Psoas muscle (tissue), 8 donors: Measurements from ENCODE around the gene ANAPC10. TPM values are rescaled to one million over a fixed set of nuclear protein-coding genes. Genes with fewer than 3 reads are reported as not detected.

ENCODE experiments used
- ATAC-seq, 4 donors: fragments of 200-7000 bp; cut with Tn5 transposase; one replicate each; pipeline ENCODE4 v1.9.1; 2020; ENCODE audit warnings: moderate library complexity in 3 of 4, mild to moderate bottlenecking in 2 of 4
- DNase-seq, 2 donors: peaks; one replicate each; pipeline ENCODE4 v3.0.0-alpha.2; 2020
- H3K27ac ChIP-seq: fragments of 200-600 bp; one replicate; pipeline ENCODE4 v1.8.0; 2022
- H3K27me3 ChIP-seq, 3 donors: fragments of 200-600 bp in 1 of 3; one replicate each; pipeline versions ENCODE4 v1.6.1 to v1.8.0; 2013 to 2022; ENCODE audit warnings: low read length in 2 of 3, mild to moderate bottlenecking in 2 of 3, moderate library complexity in 1 of 3; ENCODE audit not compliant: insufficient read depth in 3 of 3
- H3K36me3 ChIP-seq, 2 donors: fragments of 200-600 bp in 1 of 2; one replicate each; pipeline versions ENCODE4 v1.6.1 to v1.8.0; 2013 to 2022; ENCODE audit warnings: low read depth in 1 of 2, mild to moderate bottlenecking in 1 of 2, moderate library complexity in 1 of 2; ENCODE audit not compliant: insufficient read depth in 1 of 2
- H3K4me1 ChIP-seq: fragments of 200-600 bp; one replicate; pipeline ENCODE4 v1.8.0; 2022
- H3K4me3 ChIP-seq: fragments of 200-600 bp; one replicate; pipeline ENCODE4 v1.8.0; 2022; ENCODE audit warnings: mild to moderate bottlenecking
- H3K9me3 ChIP-seq: fragments of 200-600 bp; one replicate; pipeline ENCODE4 v1.8.0; 2022
- WGBS, 3 donors: extraction: QIAGEN DNeasy Blood & Tissue Kit; methylation state at CpG; one replicate each; pipeline versions ENCODE4 v1.1.6 to v1.1.7; 2013; 5-methylcytosine and 5-hydroxymethylcytosine counted together
- intact Hi-C, 2 donors: fragments of 100-400 bp; cut with DNase I; formaldehyde crosslinking; loops; one replicate each; pipeline versions ENCODE4 v1.11.0 to v1.14.2; 2022
- polyA plus RNA-seq, 3 donors: library from polyadenylated mRNA; stranded (reverse); fragments of 200-250 nt; gene quantifications; one replicate each; pipeline ENCODE4 v1.2.3, GENCODE V29; 2013
- total RNA-seq, 4 donors: library from RNA; stranded (reverse); fragmentation: NEBNext Ultra II Directional in 2 of 4; extraction: Animal tissue kit (Norgen Biotek cat#: 25700) in 2 of 4; gene quantifications; one replicate each; pipeline versions ENCODE4 v1.2.1 to v1.2.4, GENCODE V29; 2021 to 2023
- TF ChIP-seq, protein P1 (sequence below): fragments of 200-600 bp; IDR thresholded peaks from one replicate; pipeline ENCODE4 v1.8.0; 2022; ENCODE audit warnings: antibody characterized with exemption
- donor health status: healthy with polysubstance abuse.
- donor health status: DM: no; HTN: no; CAD: no; lungs with moderate emphysema.
- donor health status: Bipolar disorder and iron deficiency.
- donor health status: healthy.
- donor health status: DM: yes; HTN: yes; CAD: no.
- donor health status: DM: no; HTN: no; CAD: no.
- donor health status: DM: no; HTN: no; CAD: no.
- donor health status: DM: yes; HTN: yes; CAD: no.

The ANAPC10 gene
- total and polyA plus RNA-seq, 7 donors = 16.5 to 26.8 (median 18.0) TPM

DNA sequence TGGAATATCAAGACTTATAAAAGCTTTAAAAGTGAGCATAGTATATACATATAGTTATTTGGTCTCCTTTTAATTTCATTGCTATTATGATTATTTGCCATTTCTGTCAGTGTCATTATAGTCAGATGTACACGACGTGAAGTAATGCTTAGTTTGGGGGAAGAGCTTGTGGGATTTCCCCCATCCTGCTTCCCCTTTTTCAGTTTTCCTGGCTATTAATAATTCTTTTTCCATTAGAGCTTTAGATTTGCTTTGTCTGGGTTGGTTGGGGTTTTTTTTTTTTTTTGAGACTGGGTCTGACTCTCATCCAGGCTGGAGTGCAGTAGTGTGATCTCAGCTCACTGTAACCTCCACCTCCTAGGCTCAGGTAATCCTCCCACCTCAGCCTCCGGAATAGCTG lies 5.5 kb upstream of the ANAPC10 start:
- Histone ChIP-seq H3K4me3 (no peak overlapping the region), H3K27me3 (no peaks in the 10 kb centered on the region), H3K27ac (no peak overlapping the region), H3K9me3 (no peaks in the 10 kb centered on the region), H3K4me1 (peaks cover 39% of the 10 kb centered on the region), H3K36me3 (peaks cover 0 to 44% of the 10 kb centered on the region in 2 donors)
- 84 to 90% (median 85%) methylated on average over 3 of the region's 3 CpGs for WGBS, 3 donors
- DNase-seq = no peak
- TF ChIP-seq, protein P1, sequence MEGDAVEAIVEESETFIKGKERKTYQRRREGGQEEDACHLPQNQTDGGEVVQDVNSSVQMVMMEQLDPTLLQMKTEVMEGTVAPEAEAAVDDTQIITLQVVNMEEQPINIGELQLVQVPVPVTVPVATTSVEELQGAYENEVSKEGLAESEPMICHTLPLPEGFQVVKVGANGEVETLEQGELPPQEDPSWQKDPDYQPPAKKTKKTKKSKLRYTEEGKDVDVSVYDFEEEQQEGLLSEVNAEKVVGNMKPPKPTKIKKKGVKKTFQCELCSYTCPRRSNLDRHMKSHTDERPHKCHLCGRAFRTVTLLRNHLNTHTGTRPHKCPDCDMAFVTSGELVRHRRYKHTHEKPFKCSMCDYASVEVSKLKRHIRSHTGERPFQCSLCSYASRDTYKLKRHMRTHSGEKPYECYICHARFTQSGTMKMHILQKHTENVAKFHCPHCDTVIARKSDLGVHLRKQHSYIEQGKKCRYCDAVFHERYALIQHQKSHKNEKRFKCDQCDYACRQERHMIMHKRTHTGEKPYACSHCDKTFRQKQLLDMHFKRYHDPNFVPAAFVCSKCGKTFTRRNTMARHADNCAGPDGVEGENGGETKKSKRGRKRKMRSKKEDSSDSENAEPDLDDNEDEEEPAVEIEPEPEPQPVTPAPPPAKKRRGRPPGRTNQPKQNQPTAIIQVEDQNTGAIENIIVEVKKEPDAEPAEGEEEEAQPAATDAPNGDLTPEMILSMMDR = no peak
- no peak for ATAC-seq
- intact Hi-C loops = no loop called here

DNA sequence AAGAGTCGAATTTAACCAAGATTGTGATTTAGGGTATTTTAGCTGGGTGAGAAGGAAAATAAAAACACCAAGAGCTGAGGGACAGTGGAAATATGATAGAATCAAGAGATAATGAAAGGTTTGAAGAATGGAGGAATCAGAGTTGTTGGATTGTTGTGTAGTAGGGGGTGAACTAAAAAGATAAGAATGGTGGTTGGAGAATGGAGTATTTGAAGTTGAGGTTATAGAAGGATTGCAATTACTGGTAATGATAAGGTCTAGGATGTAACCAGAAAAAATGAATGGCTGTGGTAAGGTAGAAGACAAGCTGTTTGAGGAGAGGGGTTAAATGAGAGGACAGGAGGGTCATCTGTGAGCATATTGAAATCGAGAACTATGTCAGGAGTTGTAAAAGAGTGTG lies 4.6 kb upstream of the ANAPC10 start:
- ATAC-seq (no peak), DNase-seq (no peak)
- H3K27ac ChIP-seq = no peak overlapping the region
- intact Hi-C loops = no loop called here
- H3K4me3 ChIP-seq = no peak overlapping the region
- no peaks in the 10 kb centered on the region for H3K27me3 ChIP-seq
- TF ChIP-seq, protein P1 = no peak
- no peaks in the 10 kb centered on the region for H3K9me3 ChIP-seq
- 79 to 88% (median 80%) methylated on average over 2 of the region's 2 CpGs for WGBS, 3 donors
- H3K36me3 ChIP-seq = peaks cover 0 to 35% of the 10 kb centered on the region in 2 donors
- H3K4me1 ChIP-seq = peaks cover 39% of the 10 kb centered on the region

DNA sequence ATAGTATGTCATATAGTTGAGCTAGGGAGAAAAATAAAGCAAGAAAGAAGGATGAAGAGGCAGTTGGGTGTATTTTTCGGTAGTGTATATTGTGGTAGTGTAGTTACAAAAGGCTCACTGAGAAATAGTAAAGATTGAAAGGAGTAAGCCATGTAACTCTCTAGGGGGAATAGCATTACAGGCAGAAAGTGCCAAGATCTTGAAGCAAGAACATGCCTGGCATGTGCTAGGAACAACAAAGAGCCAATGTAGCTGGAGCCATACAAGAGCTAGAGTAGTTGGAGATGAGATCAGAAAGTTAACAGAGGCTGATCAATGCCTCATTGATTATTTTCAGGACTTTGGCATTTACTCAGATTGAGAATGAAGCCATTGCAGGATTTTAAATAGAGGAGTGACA lies 3.1 kb upstream of the ANAPC10 start:
- Histone ChIP-seq H3K9me3 (no peaks in the 10 kb centered on the region), H3K27ac (no peak overlapping the region), H3K36me3 (peaks cover 0 to 20% of the 10 kb centered on the region in 2 donors), H3K4me1 (peaks cover 47% of the 10 kb centered on the region), H3K4me3 (no peak overlapping the region), H3K27me3 (no peaks in the 10 kb centered on the region)
- DNase-seq = no peak
- 66 to 84% (median 70%) methylated on average over 1 of the region's 1 CpG for WGBS, 3 donors
- intact Hi-C loops = no loop called here
- TF ChIP-seq, protein P1 = no peak
- ATAC-seq = no peak

DNA sequence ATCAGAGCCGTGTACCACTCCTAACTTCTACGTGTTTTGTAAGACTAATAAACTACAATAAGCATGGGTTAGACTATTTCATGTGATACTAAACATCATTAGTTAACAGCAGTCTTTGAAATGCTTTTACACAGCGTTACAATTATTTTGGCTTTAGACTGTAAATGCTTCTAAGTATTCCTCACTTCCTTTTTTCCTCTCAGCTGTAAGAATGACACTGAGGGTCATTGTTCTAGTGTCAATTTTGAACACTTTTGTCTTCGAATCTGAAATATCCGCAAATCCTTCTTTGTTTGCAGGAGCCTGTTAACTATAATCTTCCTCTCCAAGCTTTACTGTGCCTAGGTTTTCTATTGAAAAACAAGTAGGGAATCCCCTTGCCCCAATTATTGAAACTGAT lies 1.7 kb upstream of the ANAPC10 start:
- Histone ChIP-seq H3K4me1 (peaks cover 47% of the 10 kb centered on the region), H3K27me3 (no peaks in the 10 kb centered on the region), H3K4me3 (peak overlapping the region; percentile 90), H3K27ac (peak overlapping the region; percentile 98), H3K9me3 (no peaks in the 10 kb centered on the region), H3K36me3 (peaks cover 4 to 19% of the 10 kb centered on the region in 2 donors)
- TF ChIP-seq, protein P1 = no peak
- DNase-seq (no peak), ATAC-seq (no peak)
- 15 to 26% (median 23%) methylated on average over 5 of the region's 5 CpGs for WGBS, 3 donors
- intact Hi-C loops = no loop called here

DNA sequence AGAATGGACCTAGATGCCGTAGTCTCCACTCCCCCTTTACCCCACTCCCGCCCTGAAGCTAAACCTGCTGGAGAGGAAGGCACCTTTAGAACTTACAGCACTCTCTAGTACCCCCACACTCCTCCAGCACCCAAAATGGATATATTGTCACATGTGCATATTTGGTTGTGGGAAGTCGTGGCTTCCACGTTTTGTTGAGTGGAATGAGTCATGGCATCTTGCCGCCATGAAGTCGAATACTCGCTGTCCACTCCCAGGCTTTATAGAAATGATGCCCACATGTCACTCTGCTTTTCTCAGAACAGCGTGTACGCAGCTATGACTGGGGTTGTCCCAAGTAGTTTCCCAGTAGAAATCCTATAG lies 660 bp upstream of the ANAPC10 start:
- peak overlapping the region; percentile 98 for H3K27ac ChIP-seq
- ATAC-seq (peak; percentile 53 to 78 (median 66)), DNase-seq (peak in 1 of 2 donors; percentile 18)
- peaks cover 9 to 23% of the 10 kb centered on the region in 2 donors for H3K36me3 ChIP-seq
- intact Hi-C loops = no loop called here
- WGBS, 3 donors = 0 to 1% (median 0%) methylated on average over 8 to 9 of the region's 9 CpGs
- H3K9me3 ChIP-seq = peaks cover 8% of the 10 kb centered on the region
- no peaks in the 10 kb centered on the region for H3K27me3 ChIP-seq
- H3K4me1 ChIP-seq = peaks cover 47% of the 10 kb centered on the region
- TF ChIP-seq, protein P1 = no peak
- H3K4me3 ChIP-seq = peak overlapping the region; percentile 90
